MM.1S (cell line): ENCODE results near the gene PLEKHH2.

ENCODE experiments used
- CTCF ChIP-seq: fragments of 300-600 bp; sonication (generic); IDR thresholded peaks from 2 replicates; pipeline ENCODE4 v1.5.1; 2016; ENCODE audit warnings: antibody characterized with exemption, low read length, mixed read lengths
- EZH2 ChIP-seq: fragments of 300-600 bp; sonication (generic); optimal IDR thresholded peaks from 2 replicates; pipeline ENCODE3; 2017; ENCODE audit warnings: low read depth, mild to moderate bottlenecking, antibody characterized with exemption, low read length, mixed read lengths
- EZH2phosphoT487 ChIP-seq: fragments of 300-600 bp; sonication (generic); IDR thresholded peaks from 2 replicates; pipeline ENCODE4 v1.6.1; 2018; ENCODE audit warnings: antibody characterized with exemption, low read length

GRCh38 chr2:43604674-43605073 is 32.4 kb upstream of the PLEKHH2 start:
- no peak for TF ChIP-seq EZH2
- TF ChIP-seq CTCF: no peak
- TF ChIP-seq EZH2phosphoT487: no peak
